Measurements from ENCODE around the gene CCDC33.

DNA sequence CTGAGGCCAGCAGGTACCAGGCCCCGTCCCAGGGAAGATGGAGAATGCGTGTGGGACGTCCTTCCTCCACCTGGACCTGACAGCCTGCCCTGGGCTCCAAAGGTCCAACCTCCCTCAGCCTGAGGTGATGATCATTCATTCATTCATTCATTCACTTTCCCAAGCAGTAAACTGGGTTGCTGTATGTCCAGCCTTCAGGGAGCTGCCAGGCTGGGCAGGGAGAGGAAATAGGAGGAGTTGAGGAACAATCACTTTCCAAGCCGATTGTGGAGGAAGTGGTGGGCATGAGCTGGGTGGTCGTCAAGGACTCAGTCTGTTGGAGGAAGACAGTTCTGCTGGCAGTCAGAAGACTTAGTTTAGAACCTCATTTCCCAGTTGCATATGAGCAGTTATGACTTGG, 10.2 kb upstream of the CCDC33 start:
- TF ChIP-seq EZH2 (IDR thresholded peaks at IDR 0.05; ENCODE audit: insufficient read depth, poor library complexity, severe bottlenecking) = no peak
- TF ChIP-seq EZH2phosphoT487 (IDR thresholded peaks at IDR 0.05; ENCODE audit: insufficient read depth, low read depth) = no peak
